HEK293 (cell line): ENCODE measurements around the gene MRC2.
"Not testable (repeated sequence)": the region's sequence is repeated elsewhere in the genome, so short reads cannot be mapped to it uniquely, and the experiment has no call there.

Experiments
- CTCF ChIA-PET: fragments of 350-600 bp; formaldehyde crosslinking; extraction: SDS; loops from one replicate; lab custom pipeline; 2021; ENCODE audit warnings: antibody characterized with exemption; lab: Yijun Ruan, JAX
- POLR2A ChIA-PET: fragments of 300-600 bp; formaldehyde crosslinking; extraction: SDS; loops from one replicate; lab custom pipeline; 2020; ENCODE audit warnings: antibody characterized with exemption, inconsistent platforms; lab: Yijun Ruan, JAX
- H3K27ac ChIP-seq: fragments of 200-500 bp; sonication (Bioruptor generic); 2 replicates; pipeline ENCODE4 v1.5.1; 2014; ENCODE audit warnings: low read depth, low read length, control low read depth, inconsistent platforms; ENCODE audit errors: extremely low read depth
- H3K36me3 ChIP-seq, 2 experiments: fragments of 200-500 bp in 1 of 2; sonication (Bioruptor generic) in 1 of 2; 1 replicate in 1 of 2; 2 replicates in 1 of 2; pipeline ENCODE4 v1.5.1; 2014 to 2017; ENCODE audit warnings: inconsistent platforms in 2 of 2, low read length in 2 of 2; ENCODE audit not compliant: control insufficient read depth in 2 of 2, insufficient read depth in 1 of 2
- H3K4me1 ChIP-seq: fragments of 200-500 bp; sonication (Bioruptor generic); 2 replicates; pipeline ENCODE4 v1.5.1; 2014; ENCODE audit warnings: mild to moderate bottlenecking, low read length, inconsistent platforms; ENCODE audit not compliant: control insufficient read depth, insufficient read depth
- H3K4me3 ChIP-seq: 2 replicates; pipeline ENCODE4 v1.5.1; 2011; ENCODE audit warnings: low read depth, mild to moderate bottlenecking, control low read depth, low read length, moderate library complexity
- H3K9me3 ChIP-seq: fragments of 200-500 bp; sonication (Bioruptor generic); 2 replicates; pipeline ENCODE4 v1.5.1; 2014; ENCODE audit warnings: low read depth, low read length, inconsistent platforms; ENCODE audit not compliant: control insufficient read depth, insufficient read depth
- FEZF1 ChIP-seq: fragments of 450-650 bp; formaldehyde crosslinking; IDR thresholded peaks from 2 replicates; pipeline ENCODE4 v1.5.1; 2016; ENCODE audit warnings: missing biosample characterization, missing genetic modification characterization
- GFI1B ChIP-seq: fragments of 450-650 bp; formaldehyde crosslinking; IDR thresholded peaks from 2 replicates; pipeline ENCODE4 v1.5.1; 2016; ENCODE audit warnings: missing biosample characterization, missing genetic modification characterization
- MZF1 ChIP-seq: fragments of 450-650 bp; formaldehyde crosslinking; IDR thresholded peaks from 2 replicates; pipeline ENCODE4 v1.5.1; 2017; ENCODE audit warnings: missing biosample characterization, missing genetic modification characterization, borderline replicate concordance
- OSR2 ChIP-seq: fragments of 450-650 bp; formaldehyde crosslinking; IDR thresholded peaks from 2 replicates; pipeline ENCODE4 v1.5.1; 2016; ENCODE audit warnings: missing biosample characterization, missing genetic modification characterization
- OVOL3 ChIP-seq: fragments of 450-650 bp; formaldehyde crosslinking; IDR thresholded peaks from 2 replicates; pipeline ENCODE4 v1.5.1; 2016; ENCODE audit warnings: missing biosample characterization, missing genetic modification characterization
- REPIN1 ChIP-seq: fragments of 450-650 bp; formaldehyde crosslinking; IDR thresholded peaks from 2 replicates; pipeline ENCODE4 v1.5.1; 2017; ENCODE audit warnings: missing biosample characterization, missing genetic modification characterization, low read depth
- SP7 ChIP-seq: fragments of 450-650 bp; formaldehyde crosslinking; IDR thresholded peaks from 2 replicates; pipeline ENCODE4 v1.5.1; 2016; ENCODE audit warnings: missing biosample characterization, missing genetic modification characterization
- YY2 ChIP-seq: fragments of 450-650 bp; formaldehyde crosslinking; IDR thresholded peaks from 2 replicates; pipeline ENCODE4 v1.5.1; 2016; ENCODE audit warnings: missing biosample characterization, missing genetic modification characterization
- ZNF10 ChIP-seq: fragments of 450-650 bp; formaldehyde crosslinking; IDR thresholded peaks from 2 replicates; pipeline ENCODE4 v1.5.1; 2017; ENCODE audit warnings: missing biosample characterization, missing genetic modification characterization
- ZNF140 ChIP-seq: fragments of 450-650 bp; formaldehyde crosslinking; IDR thresholded peaks from 2 replicates; pipeline ENCODE4 v1.5.1; 2016; ENCODE audit warnings: missing biosample characterization, missing genetic modification characterization
- ZNF16 ChIP-seq: fragments of 450-650 bp; formaldehyde crosslinking; IDR thresholded peaks from 2 replicates; pipeline ENCODE4 v1.5.1; 2016; ENCODE audit warnings: low read depth, missing biosample characterization, missing genetic modification characterization
- ZNF2 ChIP-seq: fragments of 450-650 bp; formaldehyde crosslinking; IDR thresholded peaks from 2 replicates; pipeline ENCODE4 v1.5.1; 2016; ENCODE audit warnings: missing biosample characterization, missing genetic modification characterization
- ZNF211 ChIP-seq: fragments of 450-650 bp; formaldehyde crosslinking; IDR thresholded peaks from 2 replicates; pipeline ENCODE4 v1.5.1; 2016; ENCODE audit warnings: low read depth, missing biosample characterization, missing genetic modification characterization
- ZNF248 ChIP-seq: fragments of 450-650 bp; formaldehyde crosslinking; IDR thresholded peaks from 2 replicates; pipeline ENCODE4 v1.5.1; 2017; ENCODE audit warnings: missing biosample characterization, missing genetic modification characterization
- ZNF280D ChIP-seq: fragments of 450-650 bp; formaldehyde crosslinking; IDR thresholded peaks from 2 replicates; pipeline ENCODE4 v1.5.1; 2016; ENCODE audit warnings: missing biosample characterization, missing genetic modification characterization
- ZNF302 ChIP-seq: fragments of 450-650 bp; formaldehyde crosslinking; IDR thresholded peaks from 2 replicates; pipeline ENCODE4 v1.5.1; 2016; ENCODE audit warnings: missing biosample characterization, missing genetic modification characterization, low read depth
- ZNF341 ChIP-seq: fragments of 450-650 bp; formaldehyde crosslinking; IDR thresholded peaks from 2 replicates; pipeline ENCODE4; 2016; ENCODE audit warnings: low read depth, missing biosample characterization, missing genetic modification characterization
- ZNF48 ChIP-seq: fragments of 450-650 bp; formaldehyde crosslinking; IDR thresholded peaks from 2 replicates; pipeline ENCODE4 v1.5.1; 2016; ENCODE audit warnings: missing biosample characterization, missing genetic modification characterization
- ZNF514 ChIP-seq: fragments of 450-650 bp; formaldehyde crosslinking; IDR thresholded peaks from 2 replicates; pipeline ENCODE4 v1.5.1; 2016; ENCODE audit warnings: missing biosample characterization, missing genetic modification characterization
- ZNF521 ChIP-seq: fragments of 450-650 bp; formaldehyde crosslinking; IDR thresholded peaks from 2 replicates; pipeline ENCODE4 v1.5.1; 2017; ENCODE audit warnings: missing biosample characterization, mild to moderate bottlenecking, missing genetic modification characterization
- ZNF610 ChIP-seq: fragments of 450-650 bp; formaldehyde crosslinking; IDR thresholded peaks from 2 replicates; pipeline ENCODE4 v1.5.1; 2016; ENCODE audit warnings: missing biosample characterization, missing genetic modification characterization, borderline replicate concordance
- ZNF776 ChIP-seq: fragments of 450-650 bp; formaldehyde crosslinking; IDR thresholded peaks from 2 replicates; pipeline ENCODE4 v1.5.0; 2017; ENCODE audit warnings: missing biosample characterization, missing genetic modification characterization, borderline replicate concordance
- TF ChIP-seq, protein P1 (sequence below): fragments of 450-650 bp; formaldehyde crosslinking; IDR thresholded peaks from 2 replicates; pipeline ENCODE4 v1.5.1; 2017; ENCODE audit warnings: missing biosample characterization, missing genetic modification characterization
- TF ChIP-seq, protein P2 (sequence below): fragments of 450-650 bp; formaldehyde crosslinking; IDR thresholded peaks from 2 replicates; pipeline ENCODE4 v1.5.1; 2016; ENCODE audit warnings: missing biosample characterization, missing genetic modification characterization
- TF ChIP-seq, protein P3 (sequence below): fragments of 450-650 bp; formaldehyde crosslinking; IDR thresholded peaks from 2 replicates; pipeline ENCODE4 v1.5.1; 2016; ENCODE audit warnings: missing biosample characterization, missing genetic modification characterization

The MRC2 gene

DNA sequence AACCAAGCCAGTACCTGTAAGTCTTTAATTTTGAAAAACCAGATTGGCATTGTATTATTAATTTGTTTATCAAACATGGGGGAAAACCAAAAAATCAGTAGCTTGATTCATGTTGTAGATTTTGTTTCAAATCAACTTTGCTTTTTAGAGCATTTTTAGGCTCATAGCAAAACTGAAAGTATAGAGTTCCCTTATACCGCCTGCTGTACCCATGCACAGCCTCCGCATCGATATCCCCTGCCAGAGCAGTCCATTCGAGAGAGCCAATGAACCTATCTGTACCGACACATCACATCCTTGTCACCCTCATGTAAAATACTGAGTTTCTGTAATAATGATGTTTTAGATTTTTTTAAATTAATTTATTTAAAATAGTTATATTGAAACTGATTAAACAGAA is 16.2 kb upstream of the MRC2 start:
- CTCF ChIA-PET, result no interaction called here
- TF ChIP-seq OVOL3 (tag by site-specific recombination) (no peak), ZNF48 (tag by site-specific recombination) (no peak), ZNF10 (no peak), ZNF341 (no peak), OSR2 (tag by site-specific recombination) (no peak), GFI1B (tag by site-specific recombination) (no peak), ZNF776 (tag by site-specific recombination) (no peak), ZNF248 (tag by site-specific recombination) (no peak), ZNF16 (tag by site-specific recombination) (no peak), ZNF302 (tag by site-specific recombination) (no peak), FEZF1 (tag by site-specific recombination) (no peak), YY2 (tag by site-specific recombination) (no peak), ZNF2 (tag by site-specific recombination) (no peak), ZNF140 (tag by site-specific recombination) (no peak), REPIN1 (tag by site-specific recombination) (no peak), ZNF280D (tag by site-specific recombination) (no peak)
- TF ChIP-seq, protein P1, sequence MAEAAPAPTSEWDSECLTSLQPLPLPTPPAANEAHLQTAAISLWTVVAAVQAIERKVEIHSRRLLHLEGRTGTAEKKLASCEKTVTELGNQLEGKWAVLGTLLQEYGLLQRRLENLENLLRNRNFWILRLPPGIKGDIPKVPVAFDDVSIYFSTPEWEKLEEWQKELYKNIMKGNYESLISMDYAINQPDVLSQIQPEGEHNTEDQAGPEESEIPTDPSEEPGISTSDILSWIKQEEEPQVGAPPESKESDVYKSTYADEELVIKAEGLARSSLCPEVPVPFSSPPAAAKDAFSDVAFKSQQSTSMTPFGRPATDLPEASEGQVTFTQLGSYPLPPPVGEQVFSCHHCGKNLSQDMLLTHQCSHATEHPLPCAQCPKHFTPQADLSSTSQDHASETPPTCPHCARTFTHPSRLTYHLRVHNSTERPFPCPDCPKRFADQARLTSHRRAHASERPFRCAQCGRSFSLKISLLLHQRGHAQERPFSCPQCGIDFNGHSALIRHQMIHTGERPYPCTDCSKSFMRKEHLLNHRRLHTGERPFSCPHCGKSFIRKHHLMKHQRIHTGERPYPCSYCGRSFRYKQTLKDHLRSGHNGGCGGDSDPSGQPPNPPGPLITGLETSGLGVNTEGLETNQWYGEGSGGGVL (tag by site-specific recombination), result no peak
- TF ChIP-seq, protein P2, sequence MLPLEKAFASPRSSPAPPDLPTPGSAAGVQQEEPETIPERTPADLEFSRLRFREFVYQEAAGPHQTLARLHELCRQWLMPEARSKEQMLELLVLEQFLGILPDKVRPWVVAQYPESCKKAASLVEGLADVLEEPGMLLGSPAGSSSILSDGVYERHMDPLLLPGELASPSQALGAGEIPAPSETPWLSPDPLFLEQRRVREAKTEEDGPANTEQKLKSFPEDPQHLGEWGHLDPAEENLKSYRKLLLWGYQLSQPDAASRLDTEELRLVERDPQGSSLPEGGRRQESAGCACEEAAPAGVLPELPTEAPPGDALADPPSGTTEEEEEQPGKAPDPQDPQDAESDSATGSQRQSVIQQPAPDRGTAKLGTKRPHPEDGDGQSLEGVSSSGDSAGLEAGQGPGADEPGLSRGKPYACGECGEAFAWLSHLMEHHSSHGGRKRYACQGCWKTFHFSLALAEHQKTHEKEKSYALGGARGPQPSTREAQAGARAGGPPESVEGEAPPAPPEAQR, result no peak
- no peaks in the 10 kb centered on the region for H3K9me3 ChIP-seq

GRCh38 chr17:62611728-62612127 is 15.7 kb upstream of the MRC2 start:
- POLR2A ChIA-PET, result no interaction called here
- no peak for TF ChIP-seq SP7 (tag by site-specific recombination)
- TF ChIP-seq ZNF610 (tag by site-specific recombination), result no peak
- TF ChIP-seq, protein P3, sequence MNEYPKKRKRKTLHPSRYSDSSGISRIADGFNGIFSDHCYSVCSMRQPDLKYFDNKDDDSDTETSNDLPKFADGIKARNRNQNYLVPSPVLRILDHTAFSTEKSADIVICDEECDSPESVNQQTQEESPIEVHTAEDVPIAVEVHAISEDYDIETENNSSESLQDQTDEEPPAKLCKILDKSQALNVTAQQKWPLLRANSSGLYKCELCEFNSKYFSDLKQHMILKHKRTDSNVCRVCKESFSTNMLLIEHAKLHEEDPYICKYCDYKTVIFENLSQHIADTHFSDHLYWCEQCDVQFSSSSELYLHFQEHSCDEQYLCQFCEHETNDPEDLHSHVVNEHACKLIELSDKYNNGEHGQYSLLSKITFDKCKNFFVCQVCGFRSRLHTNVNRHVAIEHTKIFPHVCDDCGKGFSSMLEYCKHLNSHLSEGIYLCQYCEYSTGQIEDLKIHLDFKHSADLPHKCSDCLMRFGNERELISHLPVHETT, result no peak
- TF ChIP-seq ZNF211 (tag by site-specific recombination), result no peak
- no peak for TF ChIP-seq MZF1 (tag by site-specific recombination)
- TF ChIP-seq OVOL3 (tag by site-specific recombination), result no peak
- no peak for TF ChIP-seq ZNF514 (tag by site-specific recombination)
- no peak for TF ChIP-seq ZNF521 (tag by site-specific recombination)
- TF ChIP-seq, all 188 proteins: peak for 0
- Histone ChIP-seq H3K27ac (no peak overlapping the region), H3K4me3 (no peak overlapping the region), H3K36me3 (peaks cover 55 to 86% of the 10 kb centered on the region in 2 experiments), H3K4me1 (no peaks in the 10 kb centered on the region), H3K9me3 (no peaks in the 10 kb centered on the region)
- CTCF ChIA-PET, result no interaction called here

More for the DNA sequence above, 16.2 kb upstream of the MRC2 start:
- Histone ChIP-seq H3K36me3 (peaks cover 59 to 89% of the 10 kb centered on the region in 2 experiments), H3K4me1 (no peaks in the 10 kb centered on the region), H3K27ac (no peak overlapping the region), H3K4me3 (no peak overlapping the region)
- POLR2A ChIA-PET, result no interaction called here

- peaks cover 50 to 83% of the 10 kb centered on the region in 2 experiments for H3K36me3 ChIP-seq
- H3K9me3 ChIP-seq, H3K4me3 ChIP-seq, H3K27ac ChIP-seq, H3K4me1 ChIP-seq, POLR2A ChIA-PET, CTCF ChIA-PET: not testable (repeated sequence)
These were observed 15.2 kb upstream of the MRC2 start for GRCh38 chr17:62612289-62612688.
